ENCODE measurements around the gene SLC4A1.

Gene SLC4A1

DNA sequence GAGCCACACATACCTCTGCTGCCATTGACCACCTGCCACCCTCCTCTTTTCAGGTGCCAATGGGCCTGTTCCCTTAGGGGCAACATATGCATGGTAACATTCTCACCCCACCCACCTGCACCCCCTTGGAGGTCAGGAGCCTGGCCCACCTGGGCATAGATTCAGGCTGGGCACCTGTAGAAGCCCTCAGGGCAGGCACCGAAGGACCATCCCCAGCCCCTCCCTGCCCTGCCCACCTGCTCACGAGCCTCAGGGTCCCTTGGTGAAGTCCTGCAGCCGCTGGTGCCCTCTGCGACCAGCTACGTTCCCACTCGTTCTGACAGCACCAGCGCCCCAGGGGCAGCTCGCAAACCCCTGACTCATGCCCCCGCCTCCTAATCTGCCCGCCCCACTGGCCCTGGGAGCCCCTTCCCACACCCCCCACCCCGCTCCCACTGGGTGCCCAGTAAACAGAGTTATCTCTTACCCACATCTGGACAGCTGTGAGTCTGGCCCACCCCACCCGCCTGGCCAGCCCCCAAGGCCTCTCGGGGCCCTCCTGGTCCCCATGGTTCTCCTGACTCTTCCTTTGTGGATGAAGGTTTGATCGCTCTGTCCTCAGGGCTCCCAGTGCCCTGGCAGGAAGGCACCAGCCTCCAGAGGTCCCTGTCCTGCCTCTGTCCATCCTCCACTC lies at the start of gene SLC4A1:
Gene SLC4A1, minus strand, starts transcription at position 318 of the 673 bp plus-strand sequence. CDS start 5,269 bp downstream, outside the sequence.
- DNase-seq: no peak

DNA sequence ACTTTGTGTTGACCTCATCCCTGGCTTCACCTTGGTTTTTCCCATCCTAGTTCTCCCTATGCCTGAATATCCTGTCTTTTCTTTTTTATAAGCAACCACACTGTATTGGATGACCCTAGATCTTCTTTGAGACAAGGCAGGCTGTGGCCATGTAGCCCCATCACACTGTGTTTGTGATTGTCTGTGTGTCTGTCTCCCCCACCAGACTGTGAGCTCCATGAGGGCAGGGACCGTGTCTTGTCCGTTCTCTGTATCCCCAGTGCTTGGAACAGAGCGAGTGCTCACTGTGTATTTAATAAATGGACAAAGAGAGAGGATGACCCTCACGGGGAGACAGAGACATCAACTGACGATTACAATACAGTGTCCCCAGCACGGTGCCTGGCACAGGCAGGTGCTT lies 49.6 kb upstream of the SLC4A1 start:
- no peak for DNase-seq

DNA sequence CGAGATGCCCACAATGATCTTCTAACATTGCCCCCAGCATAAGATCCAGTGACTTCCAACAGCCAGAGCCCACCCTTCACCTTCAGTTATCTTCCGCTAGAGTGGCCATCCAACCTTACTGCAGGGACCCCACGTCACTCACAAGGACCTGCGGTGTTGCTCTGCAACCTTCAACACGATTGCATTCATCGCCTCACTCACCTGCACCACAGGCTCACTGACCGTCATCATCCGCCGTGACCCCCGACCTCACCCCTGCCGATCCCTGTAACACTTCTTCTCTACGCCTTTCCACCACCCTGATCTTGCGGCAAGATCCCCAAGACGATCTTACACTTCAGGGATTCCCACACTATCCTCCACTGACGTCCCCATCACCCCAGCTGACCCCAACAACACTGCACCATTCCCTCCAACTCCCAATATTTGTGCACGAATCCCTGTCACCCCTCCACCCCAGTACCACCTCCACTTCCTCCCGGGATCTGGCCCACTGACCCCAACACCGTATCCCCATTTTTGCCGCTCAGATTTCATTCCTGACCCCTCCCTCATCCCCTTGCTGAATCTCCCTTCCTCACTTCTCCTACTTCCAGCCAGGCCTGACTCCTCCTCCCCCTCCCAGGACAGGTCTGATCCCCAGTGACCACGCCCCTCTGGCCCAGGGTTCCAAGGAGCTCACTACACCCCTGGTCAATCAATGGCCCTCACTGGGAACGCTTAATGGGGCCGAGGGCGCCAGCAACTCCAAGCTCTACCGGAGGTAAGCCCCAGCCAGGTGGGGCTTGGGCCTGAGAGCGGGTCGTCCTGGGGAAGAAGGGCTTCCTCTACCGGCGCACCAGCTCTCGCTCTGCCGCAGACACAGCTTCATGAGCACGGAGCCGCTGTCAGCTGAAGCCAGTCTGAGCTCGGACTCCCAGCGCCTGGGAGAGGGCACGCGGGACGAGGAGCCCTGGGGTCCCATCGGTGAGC lies 48.1 kb upstream of the SLC4A1 start:
- DNase-seq: no peak

DNA sequence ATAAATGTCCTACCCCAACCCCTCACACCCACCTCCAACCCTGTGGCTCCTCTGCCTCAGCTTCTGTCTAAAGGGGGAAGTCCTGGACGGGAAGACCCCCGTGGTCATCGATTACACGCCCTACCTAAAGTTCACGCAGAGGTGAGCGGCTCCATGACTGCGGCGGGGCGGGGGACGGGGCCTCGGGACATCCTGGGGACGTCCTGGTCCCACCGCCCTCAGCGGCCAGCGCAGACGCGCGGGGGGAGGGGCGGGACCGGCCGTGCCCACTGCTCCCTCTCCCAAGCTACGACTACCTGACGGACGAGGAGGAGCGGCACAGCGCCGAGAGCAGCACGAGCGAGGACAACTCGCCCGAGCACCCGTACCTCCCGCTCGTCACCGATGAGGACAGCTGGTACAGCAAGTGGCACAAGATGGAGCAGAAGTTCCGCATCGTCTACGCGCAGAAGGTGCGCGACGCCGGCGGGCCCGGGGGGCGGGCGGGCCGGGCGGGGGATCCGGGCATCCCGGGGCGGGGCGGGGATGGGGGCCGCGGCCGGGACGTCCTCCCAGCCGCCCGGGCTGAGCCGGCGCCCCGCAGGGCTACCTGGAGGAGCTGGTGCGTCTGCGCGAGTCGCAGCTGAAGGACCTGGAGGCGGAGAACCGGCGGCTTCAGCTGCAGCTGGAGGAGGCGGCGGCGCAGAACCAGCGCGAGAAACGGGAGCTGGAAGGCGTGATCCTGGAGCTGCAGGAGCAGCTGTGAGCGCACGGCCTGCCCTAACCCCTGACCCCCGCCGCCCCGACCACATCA lies 47.1 kb upstream of the SLC4A1 start:
- DNase-seq: peak in 7 of 51 donors; percentile 14 to 44 (median 21)

DNA sequence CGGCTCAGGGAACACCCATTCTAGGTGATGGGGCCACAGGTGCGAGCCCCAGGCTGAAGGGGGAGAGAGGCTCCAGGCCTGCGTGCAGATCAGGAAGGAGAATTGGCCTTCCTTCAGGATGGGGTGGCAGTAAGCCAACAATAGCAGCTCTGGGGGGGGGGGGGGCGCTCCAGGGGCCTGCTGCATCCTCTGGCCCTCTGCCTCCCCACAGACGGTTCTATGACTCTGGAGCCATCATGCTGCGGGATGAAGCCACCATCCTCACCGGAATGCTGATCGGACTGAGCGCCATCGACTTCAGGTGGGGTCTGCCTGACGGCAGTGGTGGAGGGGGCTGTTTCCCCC lies 46.6 kb upstream of the SLC4A1 start:
- DNase-seq: no peak

DNA sequence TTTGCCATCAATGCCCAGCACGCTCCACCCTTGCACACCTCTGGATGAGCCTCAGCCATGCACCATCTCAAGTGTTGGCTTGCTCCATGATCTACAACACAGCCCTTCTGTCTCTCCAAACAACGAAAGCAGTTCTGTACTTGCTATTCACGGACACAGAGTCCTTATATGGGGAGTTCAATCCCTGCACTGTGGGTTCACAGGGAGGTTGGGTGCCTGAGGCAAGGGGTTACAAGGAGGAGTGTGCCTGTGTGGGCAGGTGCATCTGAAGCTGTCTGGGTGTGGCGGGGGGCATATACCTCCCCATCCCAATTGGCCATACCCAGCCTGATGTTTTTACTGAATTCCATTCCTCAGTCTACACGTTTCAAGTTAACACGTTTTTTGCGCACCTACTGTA lies 46.1 kb upstream of the SLC4A1 start:
- no peak for DNase-seq

DNA sequence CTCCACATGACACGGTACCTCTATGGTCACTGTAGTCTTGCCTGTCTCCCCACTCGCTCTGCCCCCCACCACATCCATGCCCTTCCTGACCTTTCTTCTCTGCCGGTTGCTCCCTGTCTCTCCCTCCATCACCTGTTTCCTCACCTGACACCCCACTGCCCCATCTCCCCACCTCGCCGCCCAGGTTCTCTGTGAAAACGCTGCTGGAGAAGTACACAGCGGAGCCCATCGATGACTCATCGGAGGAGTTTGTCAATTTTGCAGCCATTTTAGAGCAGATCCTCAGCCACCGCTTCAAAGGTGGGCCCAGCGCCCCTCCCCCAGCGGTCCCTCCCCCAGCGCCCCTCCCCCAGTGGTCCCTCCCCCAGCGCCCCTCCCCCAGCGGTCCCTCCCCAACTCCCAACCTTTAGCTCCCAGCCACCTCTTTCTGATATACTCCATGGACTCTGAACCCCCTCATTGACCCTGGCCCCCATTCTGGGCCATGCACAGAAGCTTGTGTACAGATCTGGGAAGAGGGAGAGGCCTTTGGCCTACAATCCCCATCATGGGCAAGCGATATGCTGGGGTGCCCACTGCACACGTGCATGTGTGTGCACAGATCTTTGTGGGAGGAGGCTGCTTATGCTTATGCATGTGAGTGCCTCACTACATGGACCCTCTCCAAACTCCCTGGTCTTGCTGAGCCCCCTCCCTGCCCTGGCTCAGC lies 44.6 kb upstream of the SLC4A1 start:
- no peak for DNase-seq

DNA sequence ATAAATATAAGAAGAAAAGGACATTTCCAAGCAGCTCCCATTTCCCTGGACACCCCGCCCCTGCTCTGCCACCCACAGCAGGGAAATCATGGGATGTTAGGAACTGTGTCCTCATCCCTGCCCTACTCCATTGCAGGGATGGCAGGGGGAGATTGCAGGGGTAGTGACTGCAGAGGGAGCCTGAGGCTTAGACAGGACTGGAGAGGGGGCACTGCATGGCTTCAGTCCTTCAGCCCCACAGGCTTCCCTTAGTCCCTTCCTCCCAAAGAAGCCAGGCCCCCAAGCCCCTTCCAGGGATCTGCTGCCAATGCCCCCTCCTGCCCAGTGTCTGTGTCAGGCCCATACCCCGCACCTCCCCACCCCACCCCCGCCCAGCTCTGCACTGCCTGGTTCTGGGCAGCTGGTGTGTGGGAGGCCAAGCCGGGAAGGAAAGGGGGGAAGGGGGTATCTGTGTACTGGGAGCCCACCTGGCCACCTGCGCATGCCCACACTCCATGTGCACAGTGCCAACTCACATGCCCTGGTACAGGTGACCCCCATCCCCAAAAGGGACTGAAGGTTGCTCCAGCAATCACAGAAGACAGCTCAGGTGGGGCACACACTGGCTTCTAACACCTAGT lies 43.7 kb upstream of the SLC4A1 start:
- no peak for DNase-seq

DNA sequence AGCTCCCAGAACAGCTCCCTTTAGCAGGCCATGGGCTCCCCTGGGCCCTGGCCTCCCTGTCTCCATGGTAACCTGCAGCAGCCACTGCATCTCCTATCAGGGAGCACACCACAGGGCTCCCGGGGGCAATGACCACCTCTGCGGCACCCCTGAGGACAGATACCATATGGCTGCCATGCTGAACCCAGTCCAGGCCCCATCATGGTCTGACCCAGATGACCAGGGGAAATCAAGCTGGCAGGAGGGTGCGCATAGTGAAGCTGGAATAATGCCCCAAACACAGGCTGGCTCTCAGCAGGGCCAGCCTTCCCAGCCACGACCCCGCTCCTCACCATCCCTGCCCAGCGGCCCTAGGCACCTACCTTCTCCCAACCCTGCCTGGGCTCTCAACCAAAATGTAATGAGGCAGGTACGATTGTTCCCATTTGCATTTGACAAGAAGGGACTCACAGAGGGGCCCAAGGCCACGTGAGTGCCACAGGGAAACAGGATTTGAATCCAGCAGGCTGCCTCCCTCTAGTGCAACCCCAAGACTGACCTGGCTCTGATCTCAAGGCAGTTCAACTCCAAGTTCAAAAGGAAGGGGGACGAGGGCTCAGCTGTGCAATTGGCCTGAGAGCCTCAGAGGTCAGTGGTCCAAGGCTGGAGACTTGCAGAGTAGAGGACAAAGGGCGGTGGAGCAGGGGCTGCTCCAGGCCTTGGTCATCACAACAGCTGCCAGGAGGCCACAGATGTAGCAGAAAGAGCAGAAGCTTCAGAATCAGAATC lies 42.9 kb upstream of the SLC4A1 start:
- DNase-seq: no peak

DNA sequence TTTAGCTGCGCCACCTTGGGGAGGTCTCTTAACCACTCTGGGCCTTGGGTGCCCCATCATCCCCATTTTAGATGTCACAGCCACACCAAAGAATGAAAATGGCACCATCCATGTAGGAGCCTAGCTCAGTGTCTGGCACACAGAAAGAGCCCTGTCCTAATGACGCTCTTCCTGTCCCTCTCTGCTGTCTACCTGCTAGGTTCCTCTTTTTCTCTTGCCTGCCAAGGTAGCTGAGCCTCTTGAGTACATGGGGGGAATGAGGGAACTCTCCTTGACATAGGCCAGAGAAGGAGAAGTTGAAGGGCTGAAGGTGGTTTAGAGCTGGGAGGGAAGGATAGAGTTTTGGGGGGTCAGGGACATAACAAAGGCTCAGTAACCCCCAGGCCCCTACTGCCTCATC lies 42.3 kb upstream of the SLC4A1 start:
- DNase-seq: no peak

DNA sequence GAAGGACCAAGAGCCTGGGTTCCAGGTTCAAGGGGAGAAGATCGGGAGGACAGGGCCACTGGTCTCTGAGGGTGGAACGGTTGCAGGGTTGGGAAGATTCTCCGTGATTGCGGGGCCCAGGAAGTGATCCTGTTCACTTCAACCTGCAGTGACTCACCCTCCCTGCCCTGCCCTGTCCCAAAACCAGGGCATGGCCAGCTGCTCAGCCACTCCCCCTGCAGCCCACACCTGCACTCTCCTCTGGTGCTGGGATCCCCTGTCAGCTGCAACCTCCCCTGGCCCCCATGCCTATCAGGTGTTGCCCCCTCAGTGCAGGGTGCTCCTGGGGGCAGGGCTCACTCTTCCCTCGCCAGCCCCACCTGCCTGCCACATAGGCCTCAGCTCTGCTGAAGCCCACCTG lies 41.5 kb upstream of the SLC4A1 start:
- peak in 1 of 51 donors; percentile 15 for DNase-seq

DNA sequence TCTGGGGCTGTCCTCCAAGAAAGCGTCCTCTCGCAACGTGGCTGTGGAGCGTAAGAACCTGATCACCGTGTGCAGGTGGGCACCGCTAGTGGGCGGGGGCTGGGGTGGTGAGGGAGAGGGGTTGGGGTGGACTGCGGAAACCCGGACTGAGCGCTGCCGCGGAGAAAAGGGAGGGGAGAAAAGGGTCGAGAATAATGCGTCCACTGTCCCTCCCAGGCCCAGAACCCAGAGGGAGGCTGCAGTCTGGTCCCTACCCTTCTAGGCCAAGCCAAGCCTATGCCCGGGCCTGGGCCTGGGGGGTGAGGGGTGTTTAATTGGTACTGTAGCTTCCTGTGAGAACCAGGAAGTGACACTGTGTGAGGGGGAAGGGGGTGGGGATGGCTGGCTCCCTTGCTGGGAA lies 40.9 kb upstream of the SLC4A1 start:
- DNase-seq: peak in 36 of 51 donors; percentile 18 to 71 (median 46)

DNA sequence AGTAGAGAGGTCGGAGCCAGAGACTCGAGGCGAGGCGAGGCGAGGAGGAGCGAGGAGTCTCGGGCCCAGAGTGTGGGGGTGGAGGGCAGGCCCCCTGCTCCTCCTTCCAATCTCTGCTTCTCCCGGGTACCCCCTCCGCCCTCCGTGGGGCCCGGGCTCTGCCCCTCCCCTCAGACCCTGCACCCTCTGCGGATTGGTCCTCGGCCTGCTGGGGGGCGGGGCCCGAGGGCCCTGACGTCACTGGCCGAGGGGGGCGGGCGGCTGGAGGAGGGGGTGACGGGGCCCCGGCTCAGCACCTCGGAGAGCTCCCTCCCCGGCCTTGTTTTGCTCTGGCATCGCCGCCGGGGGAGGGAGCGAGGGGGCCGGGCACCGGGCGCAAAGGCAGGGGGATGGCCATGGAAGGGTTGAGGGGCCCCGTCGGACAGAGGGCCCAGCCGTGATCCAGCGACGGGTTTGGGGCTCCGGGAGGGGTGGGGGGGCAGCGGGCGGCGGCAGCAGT lies 40.4 kb upstream of the SLC4A1 start, which contains the start of gene RUNDC3A:
Gene RUNDC3A, plus strand, starts transcription at position 282 of the 499 bp plus-strand sequence. CDS start 232 bp downstream, outside the sequence.
- peak; percentile 55 to 97 (median 90) for DNase-seq

DNA sequence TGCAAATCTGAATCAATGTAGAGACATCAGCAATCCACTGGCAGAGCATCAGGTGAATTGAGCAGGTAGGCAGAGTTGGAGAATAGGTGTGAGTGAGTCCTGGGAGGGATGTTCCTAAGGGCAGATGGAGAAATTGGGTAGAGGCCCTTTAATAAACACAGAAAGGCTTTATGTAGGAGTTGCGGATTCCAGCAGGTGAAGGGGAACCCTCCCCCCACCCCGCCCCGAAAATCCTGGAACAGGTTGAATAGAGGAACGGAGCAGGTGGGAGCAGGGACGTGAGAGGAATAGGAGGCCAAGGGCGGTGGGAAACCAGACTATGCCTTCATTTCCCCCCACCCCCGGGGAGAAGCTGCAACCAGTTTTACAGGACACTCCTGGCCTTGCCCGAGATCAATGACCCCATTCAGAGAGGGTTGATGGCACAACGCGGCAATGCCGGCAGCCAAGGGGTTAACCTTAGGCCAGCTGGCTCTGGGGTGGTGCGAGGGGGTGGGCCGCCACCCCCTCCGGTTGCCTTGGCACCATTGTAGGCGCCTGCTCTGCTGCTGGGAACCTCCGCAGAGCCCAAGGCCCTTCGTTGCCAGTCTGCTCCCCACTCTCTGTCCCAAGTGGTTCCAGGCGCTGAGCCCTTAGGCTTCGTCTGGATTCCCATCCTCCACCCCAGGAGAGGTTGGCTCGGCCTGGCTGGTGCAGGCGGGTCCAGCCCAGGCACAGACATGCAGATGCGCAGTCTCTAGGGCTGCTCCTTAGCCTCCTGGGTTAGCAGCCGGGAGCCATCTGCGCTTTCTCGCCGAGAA lies 39.7 kb upstream of the SLC4A1 start:
- DNase-seq: peak in 48 of 51 donors; percentile 36 to 94 (median 74)

DNA sequence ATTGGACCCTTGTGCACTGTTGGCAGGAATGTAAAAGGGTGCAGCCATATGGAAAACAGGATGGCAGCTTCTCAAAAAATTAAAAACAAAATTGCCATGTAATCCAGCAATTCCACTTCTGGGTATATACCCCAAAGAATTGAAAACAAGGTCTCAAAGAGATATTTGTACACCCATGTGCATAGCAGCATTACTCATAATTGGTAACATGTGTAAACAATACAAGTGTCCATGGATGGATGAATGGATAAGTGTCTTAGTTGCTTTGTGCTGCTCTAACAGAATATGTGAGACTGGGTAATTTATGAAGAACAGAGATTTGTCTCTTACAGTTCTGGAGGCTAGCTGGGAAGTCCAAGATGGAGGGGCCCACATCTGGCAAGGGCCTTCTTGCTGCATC lies 36.7 kb upstream of the SLC4A1 start:
- no peak for DNase-seq

DNA sequence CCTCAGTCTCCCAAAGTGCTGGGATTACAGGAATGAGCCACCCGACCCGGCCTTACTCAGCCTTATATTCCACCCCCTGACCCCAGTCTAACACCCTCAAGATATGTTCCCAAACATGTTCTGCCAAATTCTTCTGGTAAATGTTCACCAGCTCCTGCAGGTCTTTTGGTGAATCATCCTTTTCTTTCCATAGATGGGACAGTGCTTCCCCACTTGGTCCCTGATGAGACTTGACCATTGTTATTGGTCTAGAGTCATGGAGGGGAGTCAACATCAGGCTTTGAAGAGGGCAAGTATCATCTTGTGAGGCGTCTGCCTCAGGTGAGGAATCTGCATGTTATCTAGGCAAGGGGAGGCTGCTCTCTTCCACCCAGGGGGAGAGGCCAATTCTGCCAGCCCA lies 30.0 kb upstream of the SLC4A1 start:
- no peak for DNase-seq

DNA sequence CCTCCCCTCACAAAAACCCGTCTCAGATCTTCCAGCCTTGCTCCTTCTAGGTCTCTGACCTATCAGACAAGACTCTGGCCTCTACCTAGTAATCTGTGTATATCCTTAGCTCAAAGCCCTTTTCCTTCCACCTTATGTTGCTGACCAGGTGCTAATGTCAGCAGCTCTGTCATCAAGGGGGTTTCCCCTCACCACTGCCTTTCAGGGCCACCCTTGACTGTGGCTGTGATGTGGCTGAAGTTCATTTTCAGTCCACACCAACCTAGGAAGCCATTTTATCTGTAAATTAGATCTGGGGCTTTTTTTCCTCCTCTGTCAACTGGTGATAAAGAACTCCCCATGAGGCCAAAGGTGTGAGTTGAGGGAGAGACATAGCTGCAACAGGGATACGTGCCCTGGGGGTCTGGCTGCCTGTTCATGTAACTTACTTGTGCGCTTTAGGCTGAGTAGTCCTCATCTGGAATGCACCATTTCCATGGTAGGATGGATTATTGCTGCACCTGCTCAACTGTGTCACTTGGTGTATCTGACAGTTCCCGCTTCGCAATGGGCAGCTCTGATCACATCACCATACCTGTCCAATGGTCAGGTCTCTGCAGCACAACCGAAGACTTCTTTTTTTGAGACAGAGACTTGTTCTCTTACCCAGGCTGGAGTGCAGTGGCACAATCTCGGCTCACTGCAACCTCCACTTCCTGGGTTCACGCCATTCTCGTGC lies 25.7 kb upstream of the SLC4A1 start:
- DNase-seq: no peak

DNA sequence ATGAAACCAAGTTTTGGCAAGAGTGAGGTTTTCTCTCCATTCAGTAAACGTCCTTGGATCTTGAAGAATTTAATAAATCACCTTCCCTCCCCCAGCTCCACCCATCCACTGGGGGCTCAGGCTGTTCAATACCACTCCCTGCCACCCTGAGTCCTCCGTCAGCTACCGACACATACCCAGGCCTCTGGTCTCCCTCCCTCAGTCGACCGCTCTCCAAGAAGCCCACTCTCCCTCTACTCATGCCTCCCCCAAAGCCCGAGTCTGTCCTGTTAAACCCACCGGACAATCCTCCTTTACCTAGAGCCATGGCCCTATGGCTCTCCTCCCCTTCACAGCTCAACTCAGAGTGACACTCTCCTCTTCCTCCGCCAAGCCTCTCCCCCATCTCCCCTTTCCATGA lies 19.7 kb upstream of the SLC4A1 start:
- DNase-seq: no peak
